Naive B cell (primary cell): ENCODE data around the gene PALB2. TPM values are rescaled to one million over a fixed set of nuclear protein-coding genes. Genes with fewer than 3 reads are reported as not detected.

Experiments used
- ATAC-seq, 2 donors: fragments of 150-1000 bp; cut with Tn5 transposase; 2 replicates each; pipeline ENCODE4 v1.10.0; 2021; ENCODE audit warnings: low read depth in 2 of 2, mild to moderate bottlenecking in 2 of 2, moderate library complexity in 2 of 2
- DNase-seq: peaks from one replicate; pipeline ENCODE4 v3.0.0; 2022
- H3K27ac Mint-ChIP-seq, 6 donors: one replicate each; pipeline ENCODE4 v1.8.0; 2020 to 2022; ENCODE audit warnings: mild to moderate bottlenecking in 6 of 6, mixed read lengths in 6 of 6, moderate library complexity in 5 of 6, inconsistent platforms in 2 of 6
- H3K27me3 Mint-ChIP-seq, 3 donors: one replicate each; pipeline ENCODE4 v1.8.0; 2021 to 2022; ENCODE audit warnings: mixed read lengths in 3 of 3, mild to moderate bottlenecking in 1 of 3
- H3K36me3 Mint-ChIP-seq, 2 donors: one replicate each; pipeline ENCODE4 v1.8.0; 2020 to 2022; ENCODE audit warnings: mixed read lengths in 2 of 2, inconsistent platforms in 1 of 2, mild to moderate bottlenecking in 1 of 2
- H3K4me1 Mint-ChIP-seq, 3 donors: one replicate each; pipeline ENCODE4 v1.8.0; 2020 to 2022; ENCODE audit warnings: mixed read lengths in 3 of 3, inconsistent platforms in 1 of 3, mild to moderate bottlenecking in 1 of 3, moderate library complexity in 1 of 3
- H3K4me3 Mint-ChIP-seq, 8 donors: one replicate each; pipeline ENCODE4 v1.8.0; 2020 to 2022; ENCODE audit warnings: mild to moderate bottlenecking in 8 of 8, mixed read lengths in 8 of 8, moderate library complexity in 8 of 8, inconsistent platforms in 2 of 8
- H3K9me3 Mint-ChIP-seq, 7 donors: one replicate each; pipeline ENCODE4 v1.8.0; 2020 to 2022; ENCODE audit warnings: mixed read lengths in 7 of 7, mild to moderate bottlenecking in 5 of 7, inconsistent platforms in 2 of 7, moderate library complexity in 1 of 7
- polyA plus RNA-seq, 6 donors: library from polyadenylated mRNA; unstranded; fragments of 300-500 nt; fragmentation: Illumina TruSeq; gene quantifications; one replicate each; pipeline ENCODE4 v1.2.3, GENCODE V29; 2021; ENCODE audit warnings: low read depth in 6 of 6

The PALB2 gene
- polyA plus RNA-seq, 6 donors from 2014 or later, result 2.4 to 10.0 (median 6.2) TPM

DNA sequence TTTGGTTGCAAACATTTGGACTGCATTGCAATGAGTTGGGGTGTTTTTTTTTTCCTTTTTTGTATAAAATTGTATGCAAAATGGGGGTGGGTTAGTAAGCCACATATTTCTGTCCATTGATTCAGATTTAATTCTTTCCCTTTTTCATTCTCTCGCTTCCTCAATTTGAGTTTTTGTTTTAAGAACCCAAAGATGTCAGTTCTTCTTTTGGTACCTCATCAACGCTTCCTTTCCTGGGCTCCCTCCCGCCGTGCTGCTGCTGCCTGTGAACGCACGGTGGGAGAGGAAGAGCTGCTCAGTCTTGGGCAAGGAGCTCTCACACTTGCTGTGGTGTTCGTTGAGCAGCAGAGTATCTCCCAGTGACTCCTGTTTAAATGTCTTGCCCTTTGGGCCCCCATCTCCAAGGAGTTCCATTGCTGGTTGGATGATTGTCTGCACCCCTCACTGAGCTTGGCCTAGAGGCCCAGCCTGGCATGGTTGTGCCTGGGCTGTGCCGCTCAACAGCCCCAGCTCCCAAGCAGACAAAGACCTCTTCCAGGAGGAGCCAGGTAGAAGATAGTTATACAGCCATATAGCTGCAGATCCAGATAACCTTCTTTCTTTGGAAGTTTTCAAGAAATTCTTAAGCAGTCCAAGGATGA, 70.0 kb downstream of the PALB2 start:
- Mint-ChIP-seq H3K27ac (peak overlapping the region; percentile 50 to 86 (median 60)), H3K9me3 (peaks cover 0 to 4% (median 0%) of the 10 kb centered on the region in 7 donors), H3K4me1 (peaks cover 25 to 30% (median 26%) of the 10 kb centered on the region in 3 donors), H3K4me3 (peak overlapping the region; percentile 10 to 78 (median 62)), H3K36me3 (peaks cover 0 to 7% of the 10 kb centered on the region in 2 donors), H3K27me3 (no peaks in the 10 kb centered on the region)
- ATAC-seq, result peak; percentile 96 to 97
- DNase-seq, result peak; percentile 57

DNA sequence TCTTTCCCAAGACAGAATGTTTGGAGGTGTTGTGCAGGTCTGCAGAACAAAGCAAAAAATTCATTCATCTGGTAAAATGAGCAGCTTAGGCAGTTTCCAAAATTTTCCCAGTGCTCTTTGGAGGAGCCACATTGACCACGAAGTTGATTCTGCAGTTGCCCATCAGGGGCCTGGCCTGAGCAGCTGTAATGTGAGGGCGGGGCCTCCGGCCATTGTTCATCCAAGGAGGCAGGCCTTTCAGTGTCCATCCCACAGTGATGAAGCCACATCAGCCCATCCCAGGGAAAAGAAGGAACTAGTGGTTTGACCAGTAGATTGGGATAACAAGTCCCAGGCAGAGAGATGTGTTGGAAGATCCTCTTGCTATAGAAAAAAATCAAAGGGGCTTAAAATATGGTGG, 73.5 kb downstream of the PALB2 start:
- H3K27ac Mint-ChIP-seq, result peak overlapping the region in 2 of 6 donors; percentile 65 to 81
- no peak for DNase-seq
- H3K36me3 Mint-ChIP-seq, result peaks cover 3 to 23% of the 10 kb centered on the region in 2 donors
- H3K4me1 Mint-ChIP-seq, result peaks cover 26 to 33% (median 32%) of the 10 kb centered on the region in 3 donors
- H3K9me3 Mint-ChIP-seq, result peaks cover 0 to 4% (median 0%) of the 10 kb centered on the region in 7 donors
- no peak for ATAC-seq
- H3K27me3 Mint-ChIP-seq, result no peaks in the 10 kb centered on the region
- H3K4me3 Mint-ChIP-seq, result no peak overlapping the region

DNA sequence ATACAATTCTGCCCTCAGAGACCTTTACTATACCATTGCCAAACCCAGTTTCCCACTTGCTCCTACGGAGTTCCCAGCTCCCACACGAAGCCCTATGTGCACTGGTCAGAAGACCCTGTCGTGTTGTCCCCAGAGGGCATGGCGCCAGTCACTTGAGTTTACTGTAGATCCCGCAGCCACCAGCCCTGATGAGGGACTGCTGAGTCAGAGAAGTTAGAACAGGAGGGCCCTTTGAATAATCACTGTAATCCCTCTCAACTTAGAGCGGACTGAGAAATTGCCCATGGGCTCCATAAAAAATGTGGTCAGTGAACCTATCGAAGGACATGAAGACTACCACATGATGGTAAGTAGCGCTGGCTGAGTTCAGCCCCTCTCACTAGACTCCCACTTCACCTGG, 74.4 kb downstream of the PALB2 start:
- no peak overlapping the region for H3K27ac Mint-ChIP-seq
- H3K4me1 Mint-ChIP-seq, result peaks cover 25 to 29% (median 29%) of the 10 kb centered on the region in 3 donors
- H3K4me3 Mint-ChIP-seq, result no peak overlapping the region
- DNase-seq, result no peak
- no peak for ATAC-seq
- H3K36me3 Mint-ChIP-seq, result peaks cover 4 to 26% of the 10 kb centered on the region in 2 donors
- no peaks in the 10 kb centered on the region for H3K27me3 Mint-ChIP-seq
- peaks cover 0 to 4% (median 0%) of the 10 kb centered on the region in 7 donors for H3K9me3 Mint-ChIP-seq

DNA sequence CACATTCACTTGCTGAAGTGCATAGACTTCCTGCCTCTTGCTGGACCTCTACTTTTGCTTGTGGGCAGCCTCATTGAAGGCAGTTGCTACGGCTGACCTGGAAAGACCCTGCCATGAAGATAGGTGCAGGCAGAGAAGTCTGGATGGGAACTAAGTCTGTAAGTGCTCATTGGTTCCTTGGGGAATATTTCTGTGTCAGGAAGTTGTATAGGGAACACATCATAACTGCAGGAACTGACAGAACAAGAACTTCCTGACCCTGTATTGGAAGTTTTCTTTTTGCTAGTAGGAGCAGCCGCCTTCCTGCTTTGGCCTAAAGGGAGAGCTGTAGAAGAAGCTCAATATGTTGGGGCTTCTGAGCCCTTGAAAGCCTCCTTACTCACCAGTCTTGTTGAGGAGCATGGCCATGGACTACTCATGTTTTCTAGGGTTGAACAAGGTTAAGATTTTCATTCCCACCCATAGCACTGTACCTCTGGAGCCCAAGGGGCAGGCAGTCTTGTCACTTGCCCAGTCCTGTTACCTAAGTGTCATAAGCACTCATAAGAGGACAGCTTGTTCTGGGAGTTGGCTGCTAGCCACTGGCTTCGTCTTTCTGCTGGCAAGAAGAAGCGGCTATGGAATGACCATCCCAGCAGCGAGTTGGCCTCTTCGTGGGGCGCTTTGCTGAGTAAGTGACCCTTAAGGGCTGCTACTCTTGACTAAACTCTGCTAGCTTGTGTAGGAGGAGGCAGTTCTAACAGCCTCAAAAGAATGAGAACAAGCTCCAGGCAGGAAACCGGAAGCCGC, 76.3 kb downstream of the PALB2 start:
- ATAC-seq, result no peak
- DNase-seq, result no peak
- no peak overlapping the region for H3K27ac Mint-ChIP-seq
- H3K4me1 Mint-ChIP-seq, result peaks cover 9 to 21% (median 10%) of the 10 kb centered on the region in 3 donors
- peaks cover 0 to 3% (median 0%) of the 10 kb centered on the region in 7 donors for H3K9me3 Mint-ChIP-seq
- no peak overlapping the region for H3K4me3 Mint-ChIP-seq
- H3K36me3 Mint-ChIP-seq, result peaks cover 4 to 24% of the 10 kb centered on the region in 2 donors
- no peaks in the 10 kb centered on the region for H3K27me3 Mint-ChIP-seq

DNA sequence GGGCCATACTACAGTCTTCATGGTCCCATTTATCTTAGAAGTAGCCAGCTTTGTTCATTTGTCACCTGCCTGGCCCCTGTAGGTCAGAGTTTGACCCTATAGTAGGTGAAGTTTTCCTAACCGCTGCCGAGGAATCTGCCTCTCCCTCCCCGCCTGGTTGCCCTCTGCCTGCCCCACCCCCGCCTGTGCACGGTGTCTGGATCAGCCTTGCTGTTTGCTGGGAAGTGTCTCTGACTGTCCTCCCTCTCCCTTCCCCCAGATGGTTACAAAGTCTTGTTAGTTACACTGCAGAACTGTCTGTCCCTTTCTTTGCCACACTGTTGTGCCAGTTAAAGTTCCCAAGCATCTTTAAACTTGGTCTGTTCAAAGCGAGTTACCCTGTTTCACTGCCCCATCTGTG, 77.9 kb downstream of the PALB2 start:
- Mint-ChIP-seq H3K36me3 (peaks cover 4 to 19% of the 10 kb centered on the region in 2 donors), H3K9me3 (no peaks in the 10 kb centered on the region), H3K27ac (no peak overlapping the region), H3K27me3 (no peaks in the 10 kb centered on the region), H3K4me3 (no peak overlapping the region), H3K4me1 (peaks cover 7 to 28% (median 16%) of the 10 kb centered on the region in 3 donors)
- ATAC-seq (no peak), DNase-seq (no peak)

DNA sequence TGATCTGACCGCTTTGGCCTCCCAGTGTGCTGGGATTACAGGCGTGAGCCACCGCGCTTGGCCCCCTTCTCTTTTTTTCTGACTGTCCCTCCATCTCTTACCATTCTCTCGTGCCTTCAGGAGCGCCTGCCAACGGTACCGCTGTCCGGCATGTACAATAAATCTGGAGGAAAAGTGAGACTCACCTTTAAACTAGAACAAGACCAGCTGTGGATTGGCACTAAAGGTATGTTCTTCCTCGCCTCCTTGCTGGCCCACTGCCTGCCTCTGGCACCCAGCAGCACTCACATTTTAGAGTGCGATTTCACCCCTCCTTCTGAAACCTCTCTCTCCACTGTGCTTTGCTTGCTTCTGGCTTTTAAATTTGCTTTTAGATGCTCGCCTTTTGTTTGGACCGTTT, 78.6 kb downstream of the PALB2 start:
- Mint-ChIP-seq H3K9me3 (no peaks in the 10 kb centered on the region), H3K4me1 (peaks cover 7 to 29% (median 16%) of the 10 kb centered on the region in 3 donors), H3K27ac (peak overlapping the region in 2 of 6 donors; percentile 6 to 47), H3K36me3 (peaks cover 4 to 19% of the 10 kb centered on the region in 2 donors), H3K4me3 (no peak overlapping the region), H3K27me3 (no peaks in the 10 kb centered on the region)
- no peak for ATAC-seq
- no peak for DNase-seq

DNA sequence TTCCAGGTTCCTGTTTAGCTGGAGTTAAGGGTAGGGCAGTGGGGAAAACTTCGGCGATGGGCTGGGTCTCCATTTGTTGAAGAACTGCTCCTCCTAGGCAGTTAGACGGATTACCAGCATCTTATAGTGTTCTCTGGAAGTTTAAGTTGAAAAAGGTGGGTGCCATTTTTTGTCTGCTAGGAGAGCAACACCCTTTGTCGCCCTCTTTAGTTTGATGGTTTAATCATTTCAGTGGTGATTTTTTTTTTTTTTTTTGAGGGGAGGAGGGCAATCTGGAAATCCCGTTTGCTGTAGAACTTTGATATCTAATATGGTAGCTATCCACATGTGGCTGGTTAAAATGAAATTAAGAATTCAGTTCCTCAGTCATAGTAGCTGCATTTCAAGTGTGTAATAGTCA, 79.5 kb downstream of the PALB2 start:
- H3K27me3 Mint-ChIP-seq, result no peaks in the 10 kb centered on the region
- peaks cover 7 to 35% (median 23%) of the 10 kb centered on the region in 3 donors for H3K4me1 Mint-ChIP-seq
- no peaks in the 10 kb centered on the region for H3K9me3 Mint-ChIP-seq
- ATAC-seq, result no peak
- H3K4me3 Mint-ChIP-seq, result peak overlapping the region in 3 of 8 donors; percentile 6 to 36 (median 13)
- H3K36me3 Mint-ChIP-seq, result peaks cover 4 to 19% of the 10 kb centered on the region in 2 donors
- H3K27ac Mint-ChIP-seq, result no peak overlapping the region
- no peak for DNase-seq

DNA sequence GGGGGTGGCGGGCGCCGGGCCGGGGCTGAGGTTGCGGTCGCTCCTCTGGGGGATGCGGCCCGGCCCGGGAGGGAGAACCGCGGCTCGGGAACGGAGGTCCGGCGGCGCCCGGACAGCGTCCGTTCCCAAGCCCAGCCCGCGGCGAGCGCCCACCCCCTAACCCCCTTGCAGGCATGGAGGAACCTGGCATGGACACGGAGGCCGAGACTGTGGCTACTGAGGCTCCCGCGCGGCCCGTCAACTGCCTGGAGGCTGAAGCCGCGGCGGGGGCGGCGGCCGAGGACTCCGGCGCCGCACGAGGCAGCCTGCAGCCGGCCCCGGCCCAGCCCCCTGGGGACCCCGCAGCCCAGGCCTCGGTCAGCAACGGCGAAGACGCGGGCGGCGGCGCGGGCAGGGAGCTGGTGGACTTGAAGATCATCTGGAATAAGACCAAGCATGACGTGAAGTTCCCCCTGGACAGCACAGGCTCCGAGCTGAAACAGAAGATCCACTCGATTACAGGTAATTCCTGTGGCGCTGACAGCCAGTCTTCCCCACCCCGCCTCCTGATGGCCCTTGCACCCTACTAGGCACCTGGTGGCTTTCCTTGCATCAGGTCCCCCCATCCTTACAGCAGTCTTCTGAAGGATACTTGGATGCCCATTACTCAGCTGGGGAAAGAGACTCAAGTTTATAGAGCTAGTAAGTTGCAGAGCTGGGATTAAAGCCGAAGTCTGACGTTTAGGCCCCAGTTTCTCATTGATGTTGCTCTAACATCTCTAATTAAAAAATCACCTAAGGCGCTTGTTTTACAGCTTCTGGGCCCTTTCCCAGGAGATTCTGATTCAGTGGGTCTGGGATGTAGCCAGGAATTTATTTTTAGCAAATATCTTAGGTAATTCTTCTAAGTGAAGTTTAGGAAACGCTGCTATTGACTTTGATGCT, 83.1 kb downstream of the PALB2 start:
- DNase-seq (no peak), ATAC-seq (peak; percentile 1 to 2)
- Mint-ChIP-seq H3K4me3 (peak overlapping the region; percentile 90 to 97 (median 96)), H3K9me3 (no peaks in the 10 kb centered on the region), H3K4me1 (peaks cover 3 to 47% (median 23%) of the 10 kb centered on the region in 3 donors), H3K27ac (peak overlapping the region; percentile 93 to 99 (median 95)), H3K36me3 (peaks cover 4 to 8% of the 10 kb centered on the region in 2 donors), H3K27me3 (no peaks in the 10 kb centered on the region)

DNA sequence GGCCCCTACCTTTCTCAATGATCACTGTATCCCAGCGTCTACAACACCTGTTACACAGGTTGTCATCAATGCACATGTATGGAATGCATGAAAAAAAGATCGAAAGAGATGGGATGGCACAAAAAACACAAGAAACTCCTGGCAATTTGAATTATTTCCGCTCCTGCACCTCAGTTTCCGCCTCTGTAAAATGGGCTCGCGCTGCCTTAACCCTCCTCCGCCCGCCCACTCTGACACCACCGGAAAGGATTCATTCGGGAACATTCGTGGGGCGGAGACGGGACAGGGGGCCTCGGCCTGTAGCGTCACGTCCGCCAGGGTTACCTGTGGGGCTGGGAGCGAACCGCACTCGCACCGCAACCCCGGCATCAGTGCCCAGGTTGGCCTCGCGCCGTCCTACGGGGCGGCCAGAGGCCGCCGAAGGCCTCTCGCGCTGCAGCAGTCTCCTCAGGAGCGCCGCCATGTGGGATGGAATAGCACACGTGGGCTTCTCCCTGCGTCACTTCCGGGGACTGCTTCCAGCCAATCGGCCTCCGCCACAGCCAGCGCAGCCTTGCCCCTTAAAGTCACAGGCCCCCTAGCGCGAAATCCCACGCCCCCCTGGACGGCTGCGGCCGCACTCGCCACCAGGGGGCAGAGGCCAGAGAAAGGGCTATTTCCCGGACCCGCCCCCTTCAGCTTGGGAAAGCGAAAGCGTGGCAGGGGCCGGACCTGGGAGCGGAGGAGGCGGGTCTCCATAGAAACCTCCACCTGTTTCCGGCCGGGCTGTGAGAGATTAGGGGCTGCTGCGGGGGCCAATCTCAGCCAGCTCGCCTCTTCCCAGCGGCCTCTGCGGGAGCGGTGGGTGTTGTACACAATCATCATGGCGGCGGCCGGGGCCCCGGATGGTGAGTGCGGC, 84.0 kb downstream of the PALB2 start, which contains the start of the genes EARS2 and UBFD1:
Gene EARS2, minus strand, starts transcription at position 470 of the 898 bp plus-strand sequence. Its CDS starts 7 bp downstream, at position 463.
Gene UBFD1, plus strand, starts transcription at position 847 of the 898 bp plus-strand sequence. Its CDS starts 16 bp downstream, at position 863.
- peak; percentile 99 for DNase-seq
- peak within 1 kb of the TSS; percentile 93 to 99 (median 95) for H3K27ac Mint-ChIP-seq
- ATAC-seq, result peak; percentile 91 to 92
- no peaks in the 10 kb centered on the region for H3K27me3 Mint-ChIP-seq
- H3K36me3 Mint-ChIP-seq, result no peaks in the 10 kb centered on the region
- no peaks in the 10 kb centered on the region for H3K9me3 Mint-ChIP-seq
- H3K4me1 Mint-ChIP-seq, result peaks cover 2 to 47% (median 23%) of the 10 kb centered on the region in 3 donors
- H3K4me3 Mint-ChIP-seq, result peak within 1 kb of the TSS; percentile 90 to 97 (median 96)

DNA sequence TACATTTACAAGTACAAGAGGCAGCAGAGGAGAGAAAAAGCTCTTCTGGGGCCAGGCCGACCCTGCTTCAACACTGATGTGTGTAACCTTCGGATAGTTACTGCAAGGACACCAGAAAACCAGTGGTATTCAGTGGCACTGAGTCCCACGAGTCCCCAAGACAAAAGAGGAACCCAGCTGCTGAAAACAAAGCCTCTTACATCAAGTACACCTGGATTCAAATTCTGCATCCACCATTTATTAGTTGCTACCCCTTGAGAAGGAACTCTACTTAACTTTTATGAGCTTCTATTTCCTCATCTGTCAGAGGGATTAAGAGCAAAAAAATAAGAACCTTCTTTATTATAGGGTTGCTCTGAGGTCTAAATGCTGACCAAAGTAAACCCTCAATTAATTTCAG, 86.6 kb downstream of the PALB2 start:
- Mint-ChIP-seq H3K27ac (peak overlapping the region in 3 of 6 donors; percentile 19 to 52 (median 41)), H3K9me3 (no peaks in the 10 kb centered on the region), H3K4me1 (peaks cover 2 to 33% (median 22%) of the 10 kb centered on the region in 3 donors), H3K36me3 (peaks cover 0 to 5% of the 10 kb centered on the region in 2 donors), H3K27me3 (no peaks in the 10 kb centered on the region), H3K4me3 (peak overlapping the region in 2 of 8 donors; percentile 30 to 37)
- ATAC-seq (no peak), DNase-seq (no peak)
